A549 (cell line): ENCODE results near the gene PEX3.

Experiments
- BHLHE40 ChIP-seq: IDR thresholded peaks from 2 replicates; pipeline ENCODE4 v1.6.1; 2012; ENCODE audit warnings: low read depth, low read length, inconsistent platforms
- CEBPB ChIP-seq, 2 experiments: fragments of >200 bp in 1 of 2; sonication (Bioruptor Twin) in 1 of 2; formaldehyde crosslinking in 1 of 2; IDR thresholded peaks; 2 replicates each; pipeline ENCODE4 v1.6.1; 2012 to 2016
- CTCF ChIP-seq: fragments of >200 bp; sonication (Bioruptor Twin); formaldehyde crosslinking; IDR thresholded peaks from 3 replicates; pipeline ENCODE4 v1.5.1; 2016
- EP300 ChIP-seq, 2 experiments: fragments of >200 bp; sonication (Bioruptor Twin); formaldehyde crosslinking; IDR thresholded peaks; 2 replicates in 1 of 2; 3 replicates in 1 of 2; pipeline ENCODE4 v1.6.1; 2016 to 2017
- FOSB ChIP-seq: fragments of 250-450 bp; sonication (Bioruptor Pico); IDR thresholded peaks from 2 replicates; pipeline ENCODE4 v1.5.0; 2020; ENCODE audit warnings: mild to moderate bottlenecking, moderate library complexity
- JUN ChIP-seq, 2 experiments: fragments of >200 bp; sonication (Bioruptor Twin); formaldehyde crosslinking; IDR thresholded peaks; 2 replicates in 1 of 2; 3 replicates in 1 of 2; pipeline ENCODE4 v1.6.1; 2016 to 2017
- MAFK ChIP-seq: fragments of 450-650 bp; IDR thresholded peaks from 2 replicates; pipeline ENCODE4 v1.6.1; 2014; ENCODE audit not compliant: partially characterized antibody
- MAZ ChIP-seq: fragments of 150-350 bp; IDR thresholded peaks from 2 replicates; pipeline ENCODE4 v1.6.1; 2014; ENCODE audit warnings: antibody characterized with exemption, low read depth, low read length, borderline replicate concordance
- PHF8 ChIP-seq: fragments of 200-600 bp; sonication (generic); IDR thresholded peaks from 2 replicates; pipeline ENCODE4 v1.6.1; 2016; ENCODE audit warnings: low read depth, mild to moderate bottlenecking, antibody characterized with exemption, moderate library complexity, borderline replicate concordance
- POLR2A ChIP-seq: IDR thresholded peaks from 2 replicates; pipeline ENCODE4 v1.6.1; 2012; ENCODE audit warnings: mild to moderate bottlenecking, low read length
- TF ChIP-seq, protein P1 (sequence below): fragments of 200-600 bp; sonication (generic); IDR thresholded peaks from 2 replicates; pipeline ENCODE4 v1.6.1; 2016; ENCODE audit warnings: antibody characterized with exemption, mild to moderate bottlenecking, moderate library complexity
- TF ChIP-seq, protein P2 (sequence below): fragments of >200 bp; sonication (Bioruptor Twin); formaldehyde crosslinking; IDR thresholded peaks from 3 replicates; pipeline ENCODE4 v1.6.1; 2016

GRCh38 chr6:143504369-143504768 is 53.8 kb downstream of the PEX3 start:
- no peak for TF ChIP-seq CTCF
- TF ChIP-seq MAZ = no peak
- no peak for TF ChIP-seq BHLHE40
- TF ChIP-seq CEBPB (IDR thresholded peaks at IDR 0.05) = no peak
- TF ChIP-seq EP300 (IDR thresholded peaks at IDR 0.05) = no peak
- TF ChIP-seq POLR2A = no peak
- TF ChIP-seq MAFK = no peak
- TF ChIP-seq, protein P1, sequence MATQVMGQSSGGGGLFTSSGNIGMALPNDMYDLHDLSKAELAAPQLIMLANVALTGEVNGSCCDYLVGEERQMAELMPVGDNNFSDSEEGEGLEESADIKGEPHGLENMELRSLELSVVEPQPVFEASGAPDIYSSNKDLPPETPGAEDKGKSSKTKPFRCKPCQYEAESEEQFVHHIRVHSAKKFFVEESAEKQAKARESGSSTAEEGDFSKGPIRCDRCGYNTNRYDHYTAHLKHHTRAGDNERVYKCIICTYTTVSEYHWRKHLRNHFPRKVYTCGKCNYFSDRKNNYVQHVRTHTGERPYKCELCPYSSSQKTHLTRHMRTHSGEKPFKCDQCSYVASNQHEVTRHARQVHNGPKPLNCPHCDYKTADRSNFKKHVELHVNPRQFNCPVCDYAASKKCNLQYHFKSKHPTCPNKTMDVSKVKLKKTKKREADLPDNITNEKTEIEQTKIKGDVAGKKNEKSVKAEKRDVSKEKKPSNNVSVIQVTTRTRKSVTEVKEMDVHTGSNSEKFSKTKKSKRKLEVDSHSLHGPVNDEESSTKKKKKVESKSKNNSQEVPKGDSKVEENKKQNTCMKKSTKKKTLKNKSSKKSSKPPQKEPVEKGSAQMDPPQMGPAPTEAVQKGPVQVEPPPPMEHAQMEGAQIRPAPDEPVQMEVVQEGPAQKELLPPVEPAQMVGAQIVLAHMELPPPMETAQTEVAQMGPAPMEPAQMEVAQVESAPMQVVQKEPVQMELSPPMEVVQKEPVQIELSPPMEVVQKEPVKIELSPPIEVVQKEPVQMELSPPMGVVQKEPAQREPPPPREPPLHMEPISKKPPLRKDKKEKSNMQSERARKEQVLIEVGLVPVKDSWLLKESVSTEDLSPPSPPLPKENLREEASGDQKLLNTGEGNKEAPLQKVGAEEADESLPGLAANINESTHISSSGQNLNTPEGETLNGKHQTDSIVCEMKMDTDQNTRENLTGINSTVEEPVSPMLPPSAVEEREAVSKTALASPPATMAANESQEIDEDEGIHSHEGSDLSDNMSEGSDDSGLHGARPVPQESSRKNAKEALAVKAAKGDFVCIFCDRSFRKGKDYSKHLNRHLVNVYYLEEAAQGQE = no peak
- no peak for TF ChIP-seq JUN (IDR thresholded peaks at IDR 0.05)
- TF ChIP-seq, protein P2, sequence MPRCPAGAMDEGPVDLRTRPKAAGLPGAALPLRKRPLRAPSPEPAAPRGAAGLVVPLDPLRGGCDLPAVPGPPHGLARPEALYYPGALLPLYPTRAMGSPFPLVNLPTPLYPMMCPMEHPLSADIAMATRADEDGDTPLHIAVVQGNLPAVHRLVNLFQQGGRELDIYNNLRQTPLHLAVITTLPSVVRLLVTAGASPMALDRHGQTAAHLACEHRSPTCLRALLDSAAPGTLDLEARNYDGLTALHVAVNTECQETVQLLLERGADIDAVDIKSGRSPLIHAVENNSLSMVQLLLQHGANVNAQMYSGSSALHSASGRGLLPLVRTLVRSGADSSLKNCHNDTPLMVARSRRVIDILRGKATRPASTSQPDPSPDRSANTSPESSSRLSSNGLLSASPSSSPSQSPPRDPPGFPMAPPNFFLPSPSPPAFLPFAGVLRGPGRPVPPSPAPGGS = no peak
- no peak for TF ChIP-seq FOSB (CRISPR knock-in tag)
- TF ChIP-seq PHF8 = no peak
